GM18519 (cell line): Measurements from ENCODE around the gene GGPS1.

Source experiments
- ATAC-seq: cut with Tn5 transposase; IDR thresholded peaks from one replicate; pipeline ENCODE4 v1.9.1; 2021; ENCODE audit warnings: mild to moderate bottlenecking, moderate library complexity; ENCODE audit not compliant: unreplicated experiment, low FRiP score

Gene GGPS1

GRCh38 chr1:235391874-235392273 lies 63.5 kb downstream of the GGPS1 start:
- ATAC-seq = no peak
